HG03575 (cell line): ENCODE results near the gene CAPN10.
A peak's percentile ranks its signal among the peaks of the same experiment; 100 is the strongest.
"Not testable (repeated sequence)": the region's sequence is repeated elsewhere in the genome, so short reads cannot be mapped to it uniquely, and the experiment has no call there.

Source experiments
- ATAC-seq: cut with Tn5 transposase; IDR thresholded peaks from one replicate; pipeline ENCODE4 v1.9.1; 2021; ENCODE audit not compliant: unreplicated experiment, insufficient number of reproducible peaks, low FRiP score; ENCODE audit errors: extremely low read depth

Gene CAPN10, protein sequence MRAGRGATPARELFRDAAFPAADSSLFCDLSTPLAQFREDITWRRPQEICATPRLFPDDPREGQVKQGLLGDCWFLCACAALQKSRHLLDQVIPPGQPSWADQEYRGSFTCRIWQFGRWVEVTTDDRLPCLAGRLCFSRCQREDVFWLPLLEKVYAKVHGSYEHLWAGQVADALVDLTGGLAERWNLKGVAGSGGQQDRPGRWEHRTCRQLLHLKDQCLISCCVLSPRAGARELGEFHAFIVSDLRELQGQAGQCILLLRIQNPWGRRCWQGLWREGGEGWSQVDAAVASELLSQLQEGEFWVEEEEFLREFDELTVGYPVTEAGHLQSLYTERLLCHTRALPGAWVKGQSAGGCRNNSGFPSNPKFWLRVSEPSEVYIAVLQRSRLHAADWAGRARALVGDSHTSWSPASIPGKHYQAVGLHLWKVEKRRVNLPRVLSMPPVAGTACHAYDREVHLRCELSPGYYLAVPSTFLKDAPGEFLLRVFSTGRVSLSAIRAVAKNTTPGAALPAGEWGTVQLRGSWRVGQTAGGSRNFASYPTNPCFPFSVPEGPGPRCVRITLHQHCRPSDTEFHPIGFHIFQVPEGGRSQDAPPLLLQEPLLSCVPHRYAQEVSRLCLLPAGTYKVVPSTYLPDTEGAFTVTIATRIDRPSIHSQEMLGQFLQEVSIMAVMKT

GRCh38 chr2:240586198-240586918, at the start of gene CAPN10:
CAPN10 (plus strand) TSS chr2:240586734; CDS start chr2:240586912, 178 bp downstream.
- ATAC-seq, result peak; percentile 28

GRCh38 chr2:240538031-240538780, 48.3 kb upstream of the CAPN10 start:
- ATAC-seq, result no peak

DNA sequence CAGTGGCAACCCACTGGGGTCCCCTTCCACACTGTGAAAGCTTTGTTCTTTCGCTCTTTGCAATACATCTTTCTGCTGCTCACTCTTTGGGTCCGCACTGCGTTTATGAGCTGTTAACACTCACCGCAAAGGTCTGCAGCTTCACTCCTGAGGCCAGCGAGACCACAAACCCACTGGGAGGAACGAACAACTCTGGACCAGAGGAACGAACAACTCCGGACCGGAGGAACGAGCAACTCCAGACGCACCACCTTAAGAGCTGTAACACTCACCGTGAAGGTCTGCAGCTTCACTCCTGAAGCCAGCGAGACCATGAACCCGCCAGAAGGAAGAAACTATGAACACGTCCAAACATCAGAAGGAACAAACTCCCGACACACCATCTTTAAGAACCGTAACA, 47.4 kb upstream of the CAPN10 start:
- ATAC-seq, result not testable (repeated sequence)

- ATAC-seq, result no peak
These were observed 46.6 kb upstream of the CAPN10 start for GRCh38 chr2:240539906-240540305.

GRCh38 chr2:240551288-240551687, 35.2 kb upstream of the CAPN10 start:
- no peak for ATAC-seq

GRCh38 chr2:240551811-240552210, 34.7 kb upstream of the CAPN10 start:
- ATAC-seq, result no peak

GRCh38 chr2:240553956-240554480, 32.5 kb upstream of the CAPN10 start:
- no peak for ATAC-seq

GRCh38 chr2:240554767-240555493, 31.6 kb upstream of the CAPN10 start:
- ATAC-seq, result no peak

- no peak for ATAC-seq
These were observed 30.8 kb upstream of the CAPN10 start for GRCh38 chr2:240555541-240556250.

- no peak for ATAC-seq
These were observed 29.9 kb upstream of the CAPN10 start for GRCh38 chr2:240556553-240557100.

- ATAC-seq, result no peak
These were observed 29.3 kb upstream of the CAPN10 start for GRCh38 chr2:240557101-240557751.

- ATAC-seq, result no peak
These were observed 28.7 kb upstream of the CAPN10 start, which contains the start of gene ANKMY1 for GRCh38 chr2:240557808-240558207. ANKMY1 (minus strand) TSS chr2:240557988; CDS start chr2:240557335, 653 bp downstream.

DNA sequence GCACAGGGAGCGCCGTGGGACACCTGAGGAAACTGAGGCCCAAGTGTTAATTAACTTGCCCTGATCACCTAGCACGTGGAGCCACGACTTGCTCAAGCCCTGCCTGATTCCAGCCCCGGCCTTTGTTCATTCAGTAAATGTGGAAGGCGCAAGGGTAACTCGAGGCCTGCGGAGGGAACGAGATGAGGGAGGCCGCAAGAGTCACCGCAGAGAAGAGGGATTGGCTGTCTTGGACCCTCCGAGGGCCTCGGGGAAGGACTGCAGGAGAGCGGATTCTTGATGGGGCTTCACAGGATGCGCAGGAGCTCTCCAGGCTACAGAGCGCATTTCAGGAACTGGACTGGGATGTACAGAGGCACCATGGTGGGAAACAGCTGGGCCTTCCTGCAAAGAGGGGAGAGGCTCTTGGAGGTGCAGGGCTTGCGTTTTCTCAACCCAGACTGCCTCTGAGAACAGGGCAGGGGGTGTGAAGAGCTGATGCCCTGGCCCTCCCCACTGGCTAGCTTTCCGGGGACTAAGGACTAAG, 28.2 kb upstream of the CAPN10 start:
- ATAC-seq, result no peak

DNA sequence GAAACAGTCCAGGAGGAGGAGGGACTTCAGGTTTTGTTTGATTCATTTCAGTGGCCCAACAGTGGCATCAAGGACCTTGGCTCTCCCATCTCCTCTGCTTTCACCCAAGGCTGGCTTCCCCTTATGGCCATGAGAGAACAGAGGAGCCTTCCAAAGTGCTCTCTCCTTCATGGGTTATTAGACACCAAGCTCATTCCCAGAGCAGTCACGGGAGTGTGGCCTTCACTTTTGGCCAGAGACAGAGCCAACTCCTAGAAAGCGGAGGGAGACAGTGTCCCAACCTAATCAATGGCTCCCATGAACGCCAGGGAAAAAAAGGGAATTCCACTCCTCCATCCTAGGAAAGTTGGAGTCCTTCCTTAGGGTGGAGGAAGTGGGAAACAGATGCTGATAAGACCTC, 27.2 kb upstream of the CAPN10 start:
- no peak for ATAC-seq

GRCh38 chr2:240560084-240560479, 26.5 kb upstream of the CAPN10 start, which contains the start of gene DUSP28:
DUSP28 (plus strand) TSS chr2:240560357; CDS start chr2:240560685, 328 bp downstream.
- ATAC-seq, result no peak

DNA sequence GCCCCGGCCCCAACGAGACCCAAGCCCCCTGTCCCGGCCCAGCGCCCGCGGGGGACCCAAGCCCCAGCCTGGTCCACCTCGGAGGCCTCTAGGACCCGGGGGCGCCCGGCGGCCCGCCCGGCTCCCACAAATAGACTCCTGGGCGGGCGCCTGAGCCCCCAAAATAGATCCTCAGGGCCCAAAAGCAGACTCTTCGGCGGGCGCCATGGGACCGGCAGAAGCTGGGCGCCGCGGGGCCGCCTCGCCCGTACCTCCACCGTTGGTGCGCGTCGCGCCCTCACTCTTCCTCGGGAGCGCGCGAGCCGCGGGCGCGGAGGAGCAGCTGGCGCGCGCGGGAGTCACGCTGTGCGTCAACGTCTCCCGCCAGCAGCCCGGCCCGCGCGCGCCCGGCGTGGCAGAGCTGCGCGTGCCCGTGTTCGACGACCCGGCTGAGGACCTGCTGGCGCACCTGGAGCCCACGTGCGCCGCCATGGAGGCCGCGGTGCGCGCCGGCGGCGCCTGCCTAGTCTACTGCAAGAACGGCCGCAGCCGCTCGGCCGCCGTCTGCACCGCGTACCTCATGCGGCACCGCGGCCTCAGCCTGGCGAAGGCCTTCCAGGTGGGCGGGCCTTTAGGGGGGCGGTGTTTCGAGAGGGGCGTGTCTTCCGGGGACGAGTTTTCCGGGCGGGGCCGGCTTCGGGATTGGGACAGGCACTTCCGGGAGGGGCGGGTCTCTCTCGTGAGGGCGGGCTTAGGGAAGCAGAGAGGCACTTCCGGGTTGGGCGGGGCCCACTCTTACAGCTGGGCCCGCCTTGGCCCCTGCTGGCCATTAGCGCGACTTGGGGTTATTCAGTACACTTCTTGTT, 25.8 kb upstream of the CAPN10 start:
- no peak for ATAC-seq
